Panc1 (cell line): ENCODE data around the gene C11orf21.

Experiments used
- POLR2AphosphoS5 ChIP-seq: IDR thresholded peaks from 2 replicates; pipeline ENCODE4 v1.6.1; 2012; ENCODE audit warnings: mild to moderate bottlenecking, low read depth, low read length, moderate library complexity
- TF ChIP-seq, protein P1 (sequence below): fragments of 450-650 bp; IDR thresholded peaks from 2 replicates; pipeline ENCODE4 v1.5.1; 2017; ENCODE audit warnings: mild to moderate bottlenecking
- TF ChIP-seq, protein P2 (sequence below), 2 experiments: IDR thresholded peaks; 2 replicates each; pipeline ENCODE4 v1.6.1; 2011 to 2012; ENCODE audit warnings: low read depth in 2 of 2, control low read depth in 1 of 2, low read length in 1 of 2, mild to moderate bottlenecking in 1 of 2, moderate library complexity in 1 of 2; ENCODE audit not compliant: insufficient read depth in 1 of 2

DNA sequence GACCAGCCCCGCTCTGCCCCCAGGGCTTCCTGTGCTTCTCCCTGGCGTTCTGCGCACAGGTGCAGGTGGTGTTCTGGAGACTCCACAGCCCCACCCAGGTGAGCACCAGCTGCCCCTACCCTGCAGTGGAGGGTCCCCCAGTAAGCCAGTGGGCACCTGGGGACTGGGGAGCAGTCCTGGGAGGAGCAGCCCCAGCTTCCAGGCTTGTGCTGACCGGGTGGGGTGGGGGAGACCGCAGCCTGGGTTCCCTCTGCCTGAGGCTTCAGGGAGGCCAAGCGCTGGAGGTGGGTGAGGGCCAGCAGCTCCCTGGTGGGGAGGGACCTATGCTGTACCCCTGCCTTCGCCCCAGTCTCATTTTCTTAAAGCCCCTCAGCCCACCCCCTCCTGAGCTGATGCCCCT is 7.0 kb upstream of the C11orf21 start:
- TF ChIP-seq, protein P1, sequence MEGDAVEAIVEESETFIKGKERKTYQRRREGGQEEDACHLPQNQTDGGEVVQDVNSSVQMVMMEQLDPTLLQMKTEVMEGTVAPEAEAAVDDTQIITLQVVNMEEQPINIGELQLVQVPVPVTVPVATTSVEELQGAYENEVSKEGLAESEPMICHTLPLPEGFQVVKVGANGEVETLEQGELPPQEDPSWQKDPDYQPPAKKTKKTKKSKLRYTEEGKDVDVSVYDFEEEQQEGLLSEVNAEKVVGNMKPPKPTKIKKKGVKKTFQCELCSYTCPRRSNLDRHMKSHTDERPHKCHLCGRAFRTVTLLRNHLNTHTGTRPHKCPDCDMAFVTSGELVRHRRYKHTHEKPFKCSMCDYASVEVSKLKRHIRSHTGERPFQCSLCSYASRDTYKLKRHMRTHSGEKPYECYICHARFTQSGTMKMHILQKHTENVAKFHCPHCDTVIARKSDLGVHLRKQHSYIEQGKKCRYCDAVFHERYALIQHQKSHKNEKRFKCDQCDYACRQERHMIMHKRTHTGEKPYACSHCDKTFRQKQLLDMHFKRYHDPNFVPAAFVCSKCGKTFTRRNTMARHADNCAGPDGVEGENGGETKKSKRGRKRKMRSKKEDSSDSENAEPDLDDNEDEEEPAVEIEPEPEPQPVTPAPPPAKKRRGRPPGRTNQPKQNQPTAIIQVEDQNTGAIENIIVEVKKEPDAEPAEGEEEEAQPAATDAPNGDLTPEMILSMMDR: no peak
- TF ChIP-seq, protein P2, sequence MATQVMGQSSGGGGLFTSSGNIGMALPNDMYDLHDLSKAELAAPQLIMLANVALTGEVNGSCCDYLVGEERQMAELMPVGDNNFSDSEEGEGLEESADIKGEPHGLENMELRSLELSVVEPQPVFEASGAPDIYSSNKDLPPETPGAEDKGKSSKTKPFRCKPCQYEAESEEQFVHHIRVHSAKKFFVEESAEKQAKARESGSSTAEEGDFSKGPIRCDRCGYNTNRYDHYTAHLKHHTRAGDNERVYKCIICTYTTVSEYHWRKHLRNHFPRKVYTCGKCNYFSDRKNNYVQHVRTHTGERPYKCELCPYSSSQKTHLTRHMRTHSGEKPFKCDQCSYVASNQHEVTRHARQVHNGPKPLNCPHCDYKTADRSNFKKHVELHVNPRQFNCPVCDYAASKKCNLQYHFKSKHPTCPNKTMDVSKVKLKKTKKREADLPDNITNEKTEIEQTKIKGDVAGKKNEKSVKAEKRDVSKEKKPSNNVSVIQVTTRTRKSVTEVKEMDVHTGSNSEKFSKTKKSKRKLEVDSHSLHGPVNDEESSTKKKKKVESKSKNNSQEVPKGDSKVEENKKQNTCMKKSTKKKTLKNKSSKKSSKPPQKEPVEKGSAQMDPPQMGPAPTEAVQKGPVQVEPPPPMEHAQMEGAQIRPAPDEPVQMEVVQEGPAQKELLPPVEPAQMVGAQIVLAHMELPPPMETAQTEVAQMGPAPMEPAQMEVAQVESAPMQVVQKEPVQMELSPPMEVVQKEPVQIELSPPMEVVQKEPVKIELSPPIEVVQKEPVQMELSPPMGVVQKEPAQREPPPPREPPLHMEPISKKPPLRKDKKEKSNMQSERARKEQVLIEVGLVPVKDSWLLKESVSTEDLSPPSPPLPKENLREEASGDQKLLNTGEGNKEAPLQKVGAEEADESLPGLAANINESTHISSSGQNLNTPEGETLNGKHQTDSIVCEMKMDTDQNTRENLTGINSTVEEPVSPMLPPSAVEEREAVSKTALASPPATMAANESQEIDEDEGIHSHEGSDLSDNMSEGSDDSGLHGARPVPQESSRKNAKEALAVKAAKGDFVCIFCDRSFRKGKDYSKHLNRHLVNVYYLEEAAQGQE (IDR thresholded peaks at IDR 0.05; ENCODE audit: insufficient read depth in 1 of 2, low read depth in 2 of 2, low read length in 1 of 2): no peak
- TF ChIP-seq POLR2AphosphoS5: no peak
